Activated naive CD8-positive, alpha-beta T cell treated with anti-CD3 and anti-CD28 coated beads, Interleukin-2, amount 50 U/mL, for 16 hours (primary cell): Measurements from ENCODE around the gene USP25.

ENCODE experiments used
- DNase-seq: peaks from one replicate; pipeline ENCODE4 v3.0.0-alpha.2; 2020; ENCODE audit warnings: low read depth, low spot score

USP25 gene

DNA sequence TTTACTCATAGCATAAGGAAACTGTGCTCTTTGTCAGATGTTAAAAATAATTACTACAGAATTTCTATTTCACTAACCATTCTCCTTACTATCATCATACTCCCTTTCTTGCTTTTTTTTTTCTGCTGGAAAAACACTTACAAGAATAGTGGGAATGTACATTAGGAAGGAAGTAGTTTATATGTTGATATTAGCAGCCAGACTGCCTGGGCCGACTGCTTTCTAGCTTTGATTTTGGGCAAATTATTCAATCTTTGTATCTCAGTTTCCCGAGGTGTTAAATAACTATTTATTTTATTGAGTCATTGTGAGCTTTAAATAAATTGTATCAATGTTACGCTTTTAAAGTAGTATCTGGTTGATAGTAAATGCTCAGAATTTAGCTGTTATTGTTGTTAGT lies 122.4 kb downstream of the USP25 start:
- DNase-seq: no peak

DNA sequence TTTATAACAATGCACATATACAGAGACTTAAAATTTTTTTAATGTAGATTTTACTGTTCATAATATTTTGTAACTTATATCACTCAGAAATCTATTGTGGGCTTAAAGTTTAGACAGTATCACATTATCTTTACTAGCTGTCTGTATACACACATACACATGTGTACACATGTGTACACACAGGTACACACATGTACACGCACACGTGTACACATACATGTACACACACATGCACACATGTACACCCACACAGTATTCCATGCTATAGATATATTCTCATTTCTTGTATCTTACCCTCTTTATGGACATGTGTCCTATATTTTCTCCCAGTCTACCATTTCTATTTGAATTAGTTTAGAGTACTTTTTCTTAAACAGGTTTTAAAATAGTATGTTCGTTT lies 123.3 kb downstream of the USP25 start:
- no peak for DNase-seq

DNA sequence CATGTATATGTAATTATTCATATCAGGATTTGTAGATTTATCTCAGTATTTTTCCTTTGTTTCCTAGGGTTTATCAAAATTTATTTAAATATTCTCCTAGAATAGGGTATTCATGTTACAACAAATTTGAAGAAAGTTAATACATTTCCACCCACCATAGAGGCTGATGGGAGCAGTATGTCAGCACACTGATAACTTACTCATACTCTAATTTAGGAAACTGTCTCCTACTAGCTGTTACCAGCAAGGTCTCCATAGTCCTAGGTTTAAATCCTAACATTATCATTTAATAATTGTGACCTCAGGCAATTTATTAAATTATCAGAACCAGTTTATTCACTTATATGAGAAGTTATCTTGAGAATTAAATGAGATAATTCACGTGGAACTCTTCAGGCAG lies 127.0 kb downstream of the USP25 start:
- no peak for DNase-seq

DNA sequence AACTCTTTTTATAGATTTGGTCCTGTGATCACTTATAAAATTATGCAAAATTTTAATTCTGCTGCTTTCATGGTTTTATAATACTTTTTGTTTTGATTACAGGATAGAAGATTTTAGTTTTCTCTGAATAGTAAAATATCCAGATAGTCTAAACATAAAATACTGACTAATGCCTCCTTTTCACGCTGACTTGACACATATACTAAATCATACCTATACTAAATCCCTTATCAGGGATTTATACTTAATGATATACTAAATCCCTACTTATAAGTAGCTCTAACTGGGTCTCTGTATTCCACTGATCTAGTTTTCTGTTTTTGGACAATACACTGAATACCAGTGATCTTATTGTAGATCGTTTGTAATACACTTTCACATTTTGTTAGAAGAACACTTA lies 128.0 kb downstream of the USP25 start:
- DNase-seq: no peak

DNA sequence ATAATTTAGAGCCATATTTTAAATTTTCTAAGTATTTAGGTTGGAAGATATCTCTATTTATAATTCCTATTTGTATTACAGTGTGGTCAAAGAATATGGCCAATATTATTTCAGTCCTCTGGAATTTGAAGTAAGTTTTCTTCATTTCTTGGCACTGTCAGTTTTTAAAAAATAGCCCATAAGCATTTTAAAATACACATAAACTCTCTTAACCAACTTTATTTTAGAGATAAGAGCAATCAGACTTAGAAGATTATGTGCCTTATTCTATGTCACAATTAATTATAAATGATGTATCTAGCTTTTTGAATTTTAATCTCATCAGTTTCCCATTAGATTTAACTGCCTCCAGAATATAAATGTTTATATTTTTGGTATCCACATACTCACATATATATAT lies 130.8 kb downstream of the USP25 start:
- no peak for DNase-seq

DNA sequence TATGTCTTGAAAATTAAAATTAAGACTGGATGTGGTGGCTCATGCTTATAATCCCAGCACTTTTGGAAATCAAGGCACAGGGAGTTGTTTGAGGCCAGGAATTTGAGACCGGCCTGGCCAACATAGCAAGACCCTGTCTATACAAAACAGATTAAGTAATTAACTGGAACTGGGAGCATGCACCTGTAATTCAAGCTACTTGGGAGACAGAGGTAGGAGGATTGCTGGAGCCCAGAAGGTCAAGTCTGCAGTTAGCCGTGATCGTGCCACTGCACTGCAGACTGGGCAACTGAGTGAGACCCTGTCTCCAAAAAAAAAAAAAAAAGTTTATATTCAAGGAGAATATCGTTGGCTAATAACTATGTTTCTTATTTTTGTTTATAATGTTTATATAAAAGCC lies 139.2 kb downstream of the USP25 start:
- no peak for DNase-seq

DNA sequence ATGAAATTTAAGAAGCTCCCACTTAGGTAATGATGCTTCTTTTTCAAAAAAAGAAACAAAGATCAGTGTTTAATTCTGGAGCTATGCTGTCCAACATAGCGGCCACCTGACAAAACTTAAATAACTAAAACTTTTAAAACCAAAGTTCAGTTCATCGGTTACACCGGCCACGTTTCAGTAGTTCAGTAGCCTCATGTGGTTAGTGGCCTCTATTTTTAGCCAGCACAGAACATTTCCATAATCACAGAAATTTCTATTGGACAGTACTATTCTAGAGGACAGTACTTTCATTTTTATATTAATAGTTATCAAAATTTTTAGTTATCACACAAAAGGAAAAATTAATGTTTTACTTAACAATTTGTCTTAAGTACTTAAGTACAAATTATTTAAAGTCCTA lies 141.0 kb downstream of the USP25 start:
- no peak for DNase-seq

DNA sequence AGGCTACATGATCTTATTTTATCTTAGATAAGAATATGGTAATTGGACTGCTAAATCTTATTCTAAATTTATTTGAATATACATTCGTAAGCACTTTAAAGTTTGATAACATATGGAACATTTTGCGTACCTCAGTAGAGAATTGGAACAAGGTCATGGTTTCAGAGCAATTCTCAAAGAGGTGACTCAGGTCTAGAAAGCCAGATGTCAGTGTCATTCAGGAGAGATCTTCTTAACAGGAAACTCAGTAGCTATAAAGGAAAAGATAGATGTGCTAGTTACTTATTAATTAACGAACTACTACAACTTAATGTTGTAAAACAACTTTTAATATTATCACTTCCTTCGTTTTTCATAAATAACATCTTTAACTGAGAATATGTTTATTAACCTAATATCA lies 142.5 kb downstream of the USP25 start:
- DNase-seq: no peak

DNA sequence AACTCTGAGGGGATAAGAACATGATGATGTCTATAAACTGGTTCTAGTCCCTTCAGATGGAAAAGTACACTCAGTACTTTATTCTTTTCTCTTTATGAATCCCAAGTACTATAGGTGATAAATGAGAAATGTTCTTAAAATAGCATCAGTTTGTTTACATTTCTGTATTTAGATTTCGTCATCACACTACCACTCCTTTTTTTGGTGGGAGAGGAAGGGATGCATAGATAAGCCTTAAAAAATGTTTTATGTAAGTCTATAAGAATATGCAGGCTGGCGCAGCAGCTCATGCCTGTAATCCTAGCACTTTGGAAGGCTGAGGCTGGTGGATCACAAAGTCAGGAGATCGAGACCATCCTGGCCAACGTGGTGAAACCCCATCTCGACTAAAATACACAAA lies 144.8 kb downstream of the USP25 start:
- no peak for DNase-seq

DNA sequence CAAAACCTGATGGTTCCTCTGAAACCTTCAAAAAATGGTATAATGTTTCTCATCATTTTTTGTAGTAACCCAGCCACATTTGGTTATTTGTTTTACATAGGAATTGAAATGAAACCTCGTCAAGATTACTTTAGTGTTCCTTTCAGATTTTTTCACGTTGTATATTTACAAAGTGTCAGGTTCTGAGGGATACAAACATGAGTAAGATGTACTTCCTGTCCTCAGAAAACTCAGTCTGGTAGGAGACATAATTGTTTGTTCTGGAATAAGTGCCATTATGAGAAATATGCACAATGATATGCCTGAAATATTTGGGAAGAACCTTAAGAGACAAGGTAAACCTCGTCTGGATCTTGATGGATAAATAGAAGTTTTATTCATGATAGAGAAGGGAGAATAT lies 145.5 kb downstream of the USP25 start:
- DNase-seq: no peak

DNA sequence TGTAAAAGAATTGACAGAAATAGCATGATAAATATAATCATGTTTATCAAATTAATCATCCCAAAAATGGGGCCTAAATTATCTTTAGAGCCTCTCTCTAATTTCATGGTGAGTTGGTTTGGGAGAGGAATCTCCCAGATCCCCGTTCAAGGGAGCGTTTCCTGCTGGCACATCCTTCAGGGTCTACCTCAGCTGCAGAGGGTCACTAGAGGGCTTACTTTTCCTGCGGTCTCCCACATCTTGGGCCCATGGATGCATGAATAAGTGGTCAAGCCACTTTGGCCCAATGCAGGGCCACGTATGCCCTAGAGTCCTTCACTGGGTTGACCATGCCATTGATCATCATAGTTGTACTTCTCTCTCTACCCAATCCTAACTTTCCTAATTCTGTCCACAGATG lies 164.1 kb downstream of the USP25 start:
- no peak for DNase-seq

DNA sequence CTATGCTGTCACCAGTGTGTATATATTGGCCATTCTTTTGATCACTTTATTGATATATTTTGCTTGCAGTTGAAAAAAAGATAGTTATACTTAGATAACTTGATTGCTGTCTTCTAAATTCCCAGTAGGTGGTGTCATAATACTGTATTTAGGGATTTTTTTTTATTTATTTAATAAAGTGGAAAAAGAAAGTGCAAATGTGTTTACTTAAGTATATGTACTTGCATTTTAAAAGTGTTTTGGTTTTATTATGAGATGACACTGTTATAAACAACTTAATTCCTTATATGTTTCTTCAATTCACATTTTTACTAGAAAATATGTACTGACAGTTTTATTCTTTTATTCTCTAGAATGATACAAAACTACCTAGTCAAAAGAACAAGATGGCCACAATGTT lies 164.8 kb downstream of the USP25 start:
- DNase-seq: no peak

DNA sequence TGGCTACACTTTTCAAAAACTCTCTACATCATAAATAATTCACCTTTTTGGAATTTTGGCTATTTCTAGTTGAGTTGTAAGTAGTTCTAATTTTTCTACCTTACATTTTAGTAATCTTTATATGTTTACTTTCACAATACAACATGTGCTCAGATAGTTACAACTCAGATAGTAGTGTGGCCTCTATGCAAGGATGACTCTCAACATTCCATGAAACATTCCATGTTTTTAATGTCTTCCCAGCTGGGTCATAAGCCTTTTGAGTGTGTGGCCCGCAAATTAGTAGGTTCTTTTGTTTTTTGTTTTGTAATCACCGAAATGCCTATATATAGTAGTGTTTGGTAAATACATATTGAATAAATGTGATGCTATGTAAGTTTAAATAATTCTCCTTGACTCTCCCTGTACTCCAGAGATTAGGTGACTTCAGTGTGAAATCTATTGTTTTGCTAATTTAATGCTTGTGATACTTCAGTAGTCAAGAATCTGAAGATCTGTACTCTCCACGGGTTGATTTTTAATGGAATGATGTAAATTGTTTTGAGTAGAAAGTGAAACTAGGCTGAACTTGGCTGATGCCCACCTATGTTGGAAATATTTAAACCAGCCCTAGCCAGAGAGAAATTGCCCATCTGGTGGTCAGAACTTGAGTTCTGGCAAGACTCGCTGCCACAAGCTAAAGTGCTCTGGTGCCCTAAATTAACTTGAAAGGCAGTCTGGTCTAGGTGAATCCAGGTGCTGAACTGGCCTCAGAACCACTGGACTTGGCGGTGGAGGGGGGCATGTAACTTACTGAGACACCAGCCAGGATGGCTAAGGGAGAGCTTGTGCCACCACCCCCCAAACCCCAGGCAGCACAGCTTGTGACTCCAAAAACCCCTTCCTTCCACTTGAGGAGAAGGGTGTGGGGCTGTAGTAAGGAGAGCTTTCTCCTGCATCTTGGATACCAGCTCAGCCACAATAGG lies 165.6 kb downstream of the USP25 start:
- DNase-seq: no peak

DNA sequence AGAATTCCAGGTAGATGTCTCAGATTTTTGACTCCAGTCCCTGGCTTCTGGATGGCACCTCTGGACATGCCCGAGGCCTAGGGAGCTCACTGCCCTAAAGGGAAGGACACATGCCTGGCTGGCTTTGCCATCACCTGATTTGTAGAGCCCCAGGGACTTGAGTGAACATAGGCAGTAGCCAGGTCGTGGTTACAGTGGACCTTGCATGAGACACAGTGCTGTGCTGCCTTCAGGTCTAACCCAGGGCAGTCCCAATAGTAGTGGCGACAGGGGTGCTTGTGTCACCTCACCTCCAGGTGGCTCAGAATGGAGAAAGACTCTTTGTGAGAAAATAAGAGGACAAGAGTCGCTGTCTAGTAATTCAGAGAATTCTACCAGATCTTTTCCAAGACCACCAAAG lies 166.7 kb downstream of the USP25 start:
- no peak for DNase-seq

DNA sequence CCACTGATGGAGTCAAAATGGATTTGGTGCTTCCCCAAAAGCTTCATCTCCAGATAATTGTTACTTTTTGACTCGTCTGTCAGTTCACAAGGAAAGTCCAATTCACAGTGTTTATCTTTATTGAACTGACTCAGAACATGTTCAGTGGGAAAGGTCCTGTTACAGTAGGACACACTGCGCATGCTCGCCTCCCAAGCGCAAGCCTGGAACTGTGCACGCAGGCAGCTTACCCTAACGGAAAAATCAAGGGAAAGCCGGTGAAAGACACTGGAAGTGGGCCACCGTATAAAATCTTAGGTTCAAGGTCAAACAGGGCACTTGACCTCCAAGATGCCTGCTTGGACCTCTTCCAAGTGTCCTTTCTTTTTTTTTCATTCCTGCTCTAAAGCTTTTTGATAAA lies 174.6 kb downstream of the USP25 start:
- no peak for DNase-seq

DNA sequence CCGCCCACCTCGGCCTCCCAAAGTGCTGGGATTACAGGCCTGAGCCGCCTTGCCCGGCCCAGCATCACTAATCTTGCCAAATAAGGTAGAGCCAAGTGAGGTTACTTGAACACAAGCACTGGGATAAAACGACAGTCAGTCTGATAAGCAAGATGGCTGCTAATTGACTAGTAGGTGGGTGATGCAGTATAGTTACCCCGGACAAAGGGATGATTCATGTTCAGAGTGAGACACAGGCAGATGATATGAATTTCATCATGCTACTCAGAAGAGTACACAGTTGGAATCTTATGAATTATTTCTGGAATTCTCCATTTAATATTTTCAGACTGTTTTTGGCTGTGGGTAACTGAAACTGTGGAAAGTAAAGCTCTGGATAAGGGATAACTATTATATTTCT lies 178.4 kb downstream of the USP25 start:
- no peak for DNase-seq

DNA sequence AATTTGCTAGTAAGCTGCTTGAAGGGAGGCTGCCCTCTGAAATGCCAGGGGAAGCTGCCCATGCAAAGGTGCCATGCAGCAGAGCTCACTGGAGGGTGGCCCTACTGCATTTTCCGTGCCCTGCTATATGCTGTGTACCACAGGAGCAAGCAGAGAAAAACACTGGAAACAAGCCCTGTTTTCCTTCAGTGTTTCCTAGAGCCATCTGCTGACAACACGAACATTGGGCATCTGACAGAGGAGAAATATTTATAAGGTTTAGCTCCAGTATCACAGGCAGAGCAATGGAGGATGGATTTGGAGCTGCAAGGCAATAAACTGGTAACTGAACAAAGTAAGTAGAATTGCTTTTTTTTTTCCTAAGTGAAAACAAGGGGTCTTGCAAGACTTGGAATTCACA lies 198.4 kb downstream of the USP25 start:
- DNase-seq: no peak

DNA sequence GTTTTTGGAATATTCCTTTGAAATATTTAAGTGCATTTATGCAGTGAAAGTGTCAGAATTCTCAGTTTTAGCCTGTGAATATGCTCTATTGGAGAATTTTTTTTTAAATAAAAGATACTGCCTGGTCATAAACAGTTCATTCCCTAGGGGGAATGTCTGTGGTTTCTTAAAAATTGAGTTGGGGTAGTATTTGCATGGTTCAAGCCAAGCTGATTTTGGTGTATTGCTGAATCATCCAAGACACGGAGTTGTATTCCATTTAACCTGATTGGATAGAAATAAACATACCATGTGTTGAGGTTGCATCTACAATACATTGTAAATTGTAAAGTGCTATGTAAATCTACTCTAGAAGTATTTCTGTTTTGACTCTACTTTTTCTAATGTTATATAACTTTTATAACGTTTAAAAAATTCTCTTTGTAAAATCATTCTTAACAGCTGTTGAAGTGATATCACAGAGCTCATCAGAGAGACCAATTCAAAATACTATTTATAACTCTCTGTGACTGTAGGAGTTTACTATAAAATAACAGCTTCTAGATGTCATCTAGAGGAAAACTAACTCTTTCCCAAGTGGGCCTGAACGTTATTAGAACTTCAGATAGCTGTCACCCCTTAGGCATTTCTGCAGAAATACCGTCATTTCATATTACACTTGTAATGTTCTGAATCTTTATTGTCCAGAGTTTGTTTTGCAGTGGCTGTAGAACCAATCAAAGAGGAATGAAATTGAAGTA lies 199.1 kb downstream of the USP25 start:
- no peak for DNase-seq

DNA sequence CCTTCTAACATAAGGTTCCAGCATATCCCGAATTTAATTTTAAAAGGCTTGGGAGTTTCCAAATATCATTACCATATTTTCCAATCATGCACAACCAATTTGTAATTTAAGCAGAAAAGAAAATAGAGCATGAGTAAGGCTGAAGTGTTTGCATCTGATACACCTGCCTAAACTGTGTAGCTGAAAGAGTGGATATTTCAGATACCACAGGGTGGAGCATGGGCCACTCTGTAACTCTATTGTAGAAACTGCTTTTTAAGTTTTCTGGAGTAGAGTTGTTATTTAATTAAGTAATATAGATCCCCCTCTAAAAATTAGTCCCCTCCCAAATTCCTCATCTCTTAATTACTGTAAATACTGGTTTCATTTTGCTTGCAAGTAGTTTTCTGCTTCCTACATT lies 199.8 kb downstream of the USP25 start:
- DNase-seq: no peak
